ENCODE results near the gene TASP1. TPM values are rescaled to one million over a fixed set of nuclear protein-coding genes. Genes with fewer than 3 reads are reported as not detected.

The TASP1 gene
- total and polyA plus RNA-seq, 10 of the 15 experiments (the other 5 are each of a cell fraction or from before 2014, with no cell fraction given), result 7.4 to 17.8 (median 10.5) TPM

- TF ChIP-seq, protein P1, sequence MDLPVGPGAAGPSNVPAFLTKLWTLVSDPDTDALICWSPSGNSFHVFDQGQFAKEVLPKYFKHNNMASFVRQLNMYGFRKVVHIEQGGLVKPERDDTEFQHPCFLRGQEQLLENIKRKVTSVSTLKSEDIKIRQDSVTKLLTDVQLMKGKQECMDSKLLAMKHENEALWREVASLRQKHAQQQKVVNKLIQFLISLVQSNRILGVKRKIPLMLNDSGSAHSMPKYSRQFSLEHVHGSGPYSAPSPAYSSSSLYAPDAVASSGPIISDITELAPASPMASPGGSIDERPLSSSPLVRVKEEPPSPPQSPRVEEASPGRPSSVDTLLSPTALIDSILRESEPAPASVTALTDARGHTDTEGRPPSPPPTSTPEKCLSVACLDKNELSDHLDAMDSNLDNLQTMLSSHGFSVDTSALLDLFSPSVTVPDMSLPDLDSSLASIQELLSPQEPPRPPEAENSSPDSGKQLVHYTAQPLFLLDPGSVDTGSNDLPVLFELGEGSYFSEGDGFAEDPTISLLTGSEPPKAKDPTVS (IDR thresholded peaks at IDR 0.05; ENCODE audit: low read depth, low read length), result no peak
- no peak for TF ChIP-seq TCF3 (IDR thresholded peaks at IDR 0.05; ENCODE audit: borderline replicate concordance, insufficient read depth, low read depth, low read length)
- no peak for TF ChIP-seq NR2C1 (IDR thresholded peaks at IDR 0.05)
- TF ChIP-seq BMI1 (IDR thresholded peaks at IDR 0.05; ENCODE audit: borderline replicate concordance), result no peak
- no peak for TF ChIP-seq SRF (IDR thresholded peaks at IDR 0.05; ENCODE audit: low read depth in 2 of 2, low read length in 2 of 2)
- no peak for TF ChIP-seq NBN (IDR thresholded peaks at IDR 0.05)
- TF ChIP-seq, protein P2, sequence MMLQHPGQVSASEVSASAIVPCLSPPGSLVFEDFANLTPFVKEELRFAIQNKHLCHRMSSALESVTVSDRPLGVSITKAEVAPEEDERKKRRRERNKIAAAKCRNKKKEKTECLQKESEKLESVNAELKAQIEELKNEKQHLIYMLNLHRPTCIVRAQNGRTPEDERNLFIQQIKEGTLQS (IDR thresholded peaks at IDR 0.05; ENCODE audit: borderline replicate concordance, extremely low read depth, low read depth, low read length), result no peak
- no peak for TF ChIP-seq POLR2AphosphoS5 (IDR thresholded peaks at IDR 0.05; ENCODE audit: low read length)
- TF ChIP-seq YY1 (IDR thresholded peaks at IDR 0.05; ENCODE audit: low read depth, low read length), result no peak
- TF ChIP-seq CBX5 (IDR thresholded peaks at IDR 0.05; ENCODE audit: low read depth), result no peak
Measured at GRCh38 chr20:13552061-13552460, 86.7 kb downstream of the TASP1 start (continued).

- H3K4me3 ChIP-seq, result no peak overlapping the region
- in situ Hi-C loops (cut with MboI) (loop anchor here (5.0 kb wide), 1 partner anchor 432 kb away; no protein-coding TSS in a partner anchor), intact Hi-C loops (cut with micrococcal nuclease; ENCODE audit: unreplicated experiment) (no loop called here)
- H3K4me2 ChIP-seq (ENCODE audit: control insufficient read depth, insufficient read depth), result no peak overlapping the region
- no peaks in the 10 kb centered on the region for H3K9me3 ChIP-seq (replicated peaks; ENCODE audit: control insufficient read depth, insufficient read depth, low read length)
- ChIA-PET SMC1A (ENCODE audit: uncharacterized antibody, unreplicated experiment) (interaction anchor here (0.6 to 7.4 kb wide), 16 partner anchors 10 to 609 kb away, joined by 3 to 159 read pairs (median 4); no protein-coding TSS in a partner anchor), CTCF (interaction anchor here (1.0 to 7.4 kb wide), 11 partner anchors 9 to 626 kb away, joined by 3 to 177 read pairs (median 57); no protein-coding TSS in a partner anchor), POLR2A (interaction anchor here (0.6 kb wide), 1 partner anchor 140 kb away, joined by 6 read pairs; no protein-coding TSS in a partner anchor), RAD21 (ENCODE audit: unreplicated experiment) (interaction anchor here (0.7 to 6.7 kb wide), 6 partner anchors 223 to 430 kb away, joined by 3 to 139 read pairs (median 30); no protein-coding TSS in a partner anchor)
- DNase-seq (ENCODE audit: low read depth, low spot score) (no peak), ATAC-seq (no peak), FAIRE-seq (no peak)
- H4K20me1 ChIP-seq (ENCODE audit: control insufficient read depth, insufficient read depth), result no peaks in the 10 kb centered on the region
- WGBS (ENCODE audit: insufficient coverage, insufficient replicate concordance, low lambda C conversion rate, missing lambda C conversion rate), result 100% methylated on average over 1 of the region's 1 CpG
- H3K27me3 ChIP-seq (replicated peaks in 1 of 2; ENCODE audit: control insufficient read depth in 2 of 2, insufficient read depth in 2 of 2, low read length in 1 of 2), result no peaks in the 10 kb centered on the region
- H3K79me2 ChIP-seq (ENCODE audit: control insufficient read depth, insufficient read depth, low read length), result no peaks in the 10 kb centered on the region
- BruUV-seq (replicated peaks), result no TSS peak
- no peaks in the 10 kb centered on the region for H3K4me1 ChIP-seq (ENCODE audit: control insufficient read depth, insufficient read depth, low read length)
- H3K36me3 ChIP-seq (ENCODE audit: control insufficient read depth in 2 of 2, insufficient read depth in 2 of 2, low read length in 1 of 2), result no peaks in the 10 kb centered on the region
- no peak overlapping the region for H3K9ac ChIP-seq (ENCODE audit: control insufficient read depth, insufficient read depth, low read length)
- H2AFZ ChIP-seq (ENCODE audit: control insufficient read depth, low read depth, low read length), result no peak overlapping the region
- no peak overlapping the region for H3K27ac ChIP-seq (ENCODE audit: control insufficient read depth, insufficient read depth)
- TF ChIP-seq ETV6 (conservative IDR thresholded peaks at IDR 0.05 in 1 of 2, IDR thresholded peaks at IDR 0.05 in 1 of 2; ENCODE audit: borderline replicate concordance in 1 of 2, low read depth in 1 of 2) (no peak), STAT1 (conservative IDR thresholded peaks at IDR 0.05) (no peak), SIX5 (IDR thresholded peaks at IDR 0.05; ENCODE audit: low read depth, low read length, severe bottlenecking) (no peak), NRF1 (conservative IDR thresholded peaks at IDR 0.05; ENCODE audit: low read depth, low read length) (no peak), ZBED1 (IDR thresholded peaks at IDR 0.05; ENCODE audit: borderline replicate concordance) (no peak), MTA2 (IDR thresholded peaks at IDR 0.05; ENCODE audit: low read depth) (no peak), DPF2 (IDR thresholded peaks at IDR 0.05) (no peak), TARDBP (IDR thresholded peaks at IDR 0.05; ENCODE audit: borderline replicate concordance) (no peak), RCOR1 (conservative IDR thresholded peaks at IDR 0.05; ENCODE audit: low read depth, low read length) (no peak), BCL11A (IDR thresholded peaks at IDR 0.05; ENCODE audit: low read depth, low read length) (no peak), RAD21 (IDR thresholded peaks at IDR 0.05; ENCODE audit: insufficient read depth, low read depth, low read length) (no peak), SMC3 (IDR thresholded peaks at IDR 0.05; ENCODE audit: borderline replicate concordance, low read length) (no peak), ZSCAN29 (IDR thresholded peaks at IDR 0.05) (no peak)
Measured at GRCh38 chr20:13549451-13549850, 89.3 kb downstream of the TASP1 start.

Data from GM12878 (cell line).